SU-DHL-6 (cell line): ENCODE measurements around the gene RPUSD4.

Source experiments
- EZH2phosphoT487 ChIP-seq: fragments of 200-600 bp; sonication (generic), shearing (Covaris generic); conservative IDR thresholded peaks from 2 replicates; pipeline ENCODE4 v1.6.1; 2018; ENCODE audit warnings: mild to moderate bottlenecking, antibody characterized with exemption, low read length, moderate library complexity, mixed read lengths
- TF ChIP-seq, protein P1 (sequence below): fragments of 200-600 bp; sonication (generic); IDR thresholded peaks from one replicate; pipeline ENCODE4 v1.5.1; 2017; ENCODE audit warnings: antibody characterized with exemption, mild to moderate bottlenecking, low read length, moderate library complexity; ENCODE audit not compliant: insufficient read depth, poor library complexity, severe bottlenecking

DNA sequence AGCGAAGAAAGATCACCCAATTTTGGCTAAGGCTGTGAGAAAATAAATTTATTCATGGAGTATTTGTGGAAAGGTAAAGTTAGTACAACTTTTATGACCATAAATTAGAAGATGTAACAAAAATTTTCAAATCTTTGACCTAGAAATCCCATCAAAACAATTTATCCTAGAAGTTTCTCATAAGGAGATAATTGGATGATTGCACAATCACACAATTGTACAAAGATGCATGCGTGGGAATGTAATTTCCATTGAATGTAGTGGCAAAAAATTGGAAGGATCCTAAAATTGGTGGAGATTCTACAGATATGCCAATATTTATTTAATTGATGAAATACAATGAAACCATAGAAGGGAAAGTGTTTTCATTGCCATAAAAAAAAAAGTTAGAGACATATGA, 45.7 kb upstream of the RPUSD4 start:
- TF ChIP-seq, protein P1, sequence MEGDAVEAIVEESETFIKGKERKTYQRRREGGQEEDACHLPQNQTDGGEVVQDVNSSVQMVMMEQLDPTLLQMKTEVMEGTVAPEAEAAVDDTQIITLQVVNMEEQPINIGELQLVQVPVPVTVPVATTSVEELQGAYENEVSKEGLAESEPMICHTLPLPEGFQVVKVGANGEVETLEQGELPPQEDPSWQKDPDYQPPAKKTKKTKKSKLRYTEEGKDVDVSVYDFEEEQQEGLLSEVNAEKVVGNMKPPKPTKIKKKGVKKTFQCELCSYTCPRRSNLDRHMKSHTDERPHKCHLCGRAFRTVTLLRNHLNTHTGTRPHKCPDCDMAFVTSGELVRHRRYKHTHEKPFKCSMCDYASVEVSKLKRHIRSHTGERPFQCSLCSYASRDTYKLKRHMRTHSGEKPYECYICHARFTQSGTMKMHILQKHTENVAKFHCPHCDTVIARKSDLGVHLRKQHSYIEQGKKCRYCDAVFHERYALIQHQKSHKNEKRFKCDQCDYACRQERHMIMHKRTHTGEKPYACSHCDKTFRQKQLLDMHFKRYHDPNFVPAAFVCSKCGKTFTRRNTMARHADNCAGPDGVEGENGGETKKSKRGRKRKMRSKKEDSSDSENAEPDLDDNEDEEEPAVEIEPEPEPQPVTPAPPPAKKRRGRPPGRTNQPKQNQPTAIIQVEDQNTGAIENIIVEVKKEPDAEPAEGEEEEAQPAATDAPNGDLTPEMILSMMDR: no peak
- TF ChIP-seq EZH2phosphoT487: no peak
